Endothelial cell of umbilical vein (primary cell): ENCODE data around the gene LPIN2. TPM values are rescaled to one million over a fixed set of nuclear protein-coding genes. Genes with fewer than 3 reads are reported as not detected.

Experiments used
- BruUV-seq: library from RNA; stranded (reverse); fragments of 400-500 nt; replicated peaks from 2 replicates; lab custom pipeline; 2021; lab: Mats Ljungman, UMichigan
- CTCF ChIA-PET: fragments of 300-600, 350-600 bp; sonication (Branson Sonifier 250); formaldehyde crosslinking; loops from one replicate; lab custom pipeline; 2021; ENCODE audit warnings: antibody characterized with exemption, inconsistent platforms; lab: Charles Lee
- POLR2A ChIA-PET: fragments of 300-600, 350-600 bp; sonication (Branson Sonifier 250); formaldehyde crosslinking; loops from one replicate; lab custom pipeline; 2021; ENCODE audit warnings: antibody characterized with exemption, inconsistent platforms; lab: Charles Lee
- DNase-seq: peaks from one replicate; pipeline ENCODE4 v3.0.0-alpha.2; 2011; ENCODE audit warnings: low read depth, low spot score
- FAIRE-seq: peaks from 2 replicates; lab custom pipeline; 2011; peaks lifted over from hg19 to GRCh38; lab: Jason Lieb, UNC
- H2AFZ ChIP-seq: 2 replicates; pipeline ENCODE4 v1.6.0; 2012; ENCODE audit warnings: low read depth, low read length, control low read depth, inconsistent platforms
- H3K27ac ChIP-seq: 2 replicates; pipeline ENCODE4 v1.5.1; 2011; ENCODE audit warnings: low read depth, mild to moderate bottlenecking, control low read depth, low read length, moderate library complexity; ENCODE audit not compliant: insufficient read depth
- H3K27me3 ChIP-seq, 2 experiments: 2 replicates each; pipeline versions ENCODE4 v1.6.0 to v1.6.1; 2011; ENCODE audit warnings: low read length in 2 of 2, mixed read lengths in 1 of 2; ENCODE audit not compliant: control insufficient read depth in 2 of 2, insufficient read depth in 2 of 2
- H3K36me3 ChIP-seq, 2 experiments: 2 replicates in 1 of 2; 3 replicates in 1 of 2; pipeline ENCODE4 v1.5.1; 2011; ENCODE audit warnings: low read length in 2 of 2, mild to moderate bottlenecking in 1 of 2, moderate library complexity in 1 of 2; ENCODE audit not compliant: control insufficient read depth in 2 of 2, insufficient read depth in 2 of 2; ENCODE audit errors: extremely low read depth in 1 of 2
- H3K4me1 ChIP-seq: 3 replicates; pipeline ENCODE4 v1.5.1; 2011; ENCODE audit warnings: mild to moderate bottlenecking, low read length; ENCODE audit not compliant: control insufficient read depth, insufficient read depth; ENCODE audit errors: extremely low read depth
- H3K4me2 ChIP-seq: 2 replicates; pipeline ENCODE4 v1.6.1; 2011; ENCODE audit warnings: low read length, control low read depth, mixed read lengths; ENCODE audit not compliant: insufficient read depth
- H3K4me3 ChIP-seq, 3 experiments: fragments of 200-600 bp in 1 of 3; sonication (generic), shearing (Covaris generic) in 1 of 3; replicated peaks in 1 of 3; 2 replicates each; pipeline ENCODE4 v1.5.1; 2011 to 2016; ENCODE audit warnings: control low read depth in 3 of 3, low read length in 3 of 3, mild to moderate bottlenecking in 2 of 3, inconsistent platforms in 1 of 3, low read depth in 1 of 3, moderate library complexity in 1 of 3; ENCODE audit not compliant: insufficient read depth in 1 of 3
- H3K79me2 ChIP-seq: 2 replicates; pipeline ENCODE4 v1.6.0; 2012; ENCODE audit warnings: low read length, inconsistent platforms; ENCODE audit not compliant: control insufficient read depth, insufficient read depth
- H3K9ac ChIP-seq: replicated peaks from 2 replicates; pipeline ENCODE3; 2011; ENCODE audit warnings: low read length, control low read depth; ENCODE audit not compliant: insufficient read depth; ENCODE audit errors: extremely low read depth
- H3K9me1 ChIP-seq: replicated peaks from 3 replicates; pipeline ENCODE4 v1.6.0; 2011; ENCODE audit warnings: mild to moderate bottlenecking, low read length; ENCODE audit not compliant: control insufficient read depth, insufficient read depth; ENCODE audit errors: extremely low read depth
- H3K9me3 ChIP-seq: replicated peaks from 2 replicates; pipeline ENCODE4 v1.5.1; 2012; ENCODE audit warnings: low read length, inconsistent platforms; ENCODE audit not compliant: control insufficient read depth, insufficient read depth
- H4K20me1 ChIP-seq: replicated peaks from 2 replicates; pipeline ENCODE3; 2011; ENCODE audit warnings: mild to moderate bottlenecking, low read length; ENCODE audit not compliant: control insufficient read depth, insufficient read depth; ENCODE audit errors: extremely low read depth
- EZH2 ChIP-seq: IDR thresholded peaks from 2 replicates; pipeline ENCODE4 v1.6.1; 2012; ENCODE audit warnings: borderline replicate concordance, low read depth, mild to moderate bottlenecking, moderate library complexity, low read length, inconsistent platforms; ENCODE audit not compliant: severe bottlenecking
- FOS ChIP-seq: IDR thresholded peaks from 2 replicates; pipeline ENCODE4 v1.6.1; 2011; ENCODE audit warnings: mild to moderate bottlenecking, low read length, moderate library complexity, borderline replicate concordance; ENCODE audit not compliant: insufficient read depth
- GATA2 ChIP-seq: IDR thresholded peaks from 2 replicates; pipeline ENCODE4 v1.7.0; 2011; ENCODE audit warnings: low read depth, mild to moderate bottlenecking, moderate library complexity, mixed read lengths, low read length; ENCODE audit not compliant: insufficient read length, insufficient read depth
- JUN ChIP-seq: IDR thresholded peaks from 2 replicates; pipeline ENCODE4 v1.6.1; 2011; ENCODE audit warnings: borderline replicate concordance, low read depth; ENCODE audit not compliant: insufficient read length, insufficient read depth
- MYC ChIP-seq: IDR thresholded peaks from one replicate; pipeline ENCODE4 v1.6.1; 2011; ENCODE audit warnings: mild to moderate bottlenecking, low read depth, low read length
- POLR2A ChIP-seq: IDR thresholded peaks from 2 replicates; pipeline ENCODE4 v1.6.1; 2012; ENCODE audit warnings: low read depth, mild to moderate bottlenecking, control low read depth, low read length
- POLR2AphosphoS5 ChIP-seq: IDR thresholded peaks from 2 replicates; pipeline ENCODE4 v1.6.1; 2012; ENCODE audit warnings: low read depth, mild to moderate bottlenecking, control low read depth, low read length, moderate library complexity; ENCODE audit not compliant: insufficient read depth
- dilution Hi-C: fragments of 300-500 bp; cut with MboI; formaldehyde crosslinking; loops from one replicate; pipeline ENCODE4 v1.15.0; 2019; ENCODE audit warnings: low sequenced_read_pairs; ENCODE audit not compliant: extremely low pct_ligation_motif_present
- intact Hi-C: fragments of 100-400 bp; cut with micrococcal nuclease; formaldehyde crosslinking; loops from one replicate; pipeline ENCODE4 v1.10.0; 2022
- polyA plus RNA-seq, 4 experiments: library from polyadenylated mRNA; depleted of rRNA in 3 of 4; stranded (reverse) in 3 of 4; unstranded in 1 of 4; fragments of >200 nt; gene quantifications; 2 replicates each; pipeline versions ENCODE4 v1.2.1 to v1.2.3, GENCODE V29; 2011 to 2012; ENCODE audit warnings: missing spikeins in 1 of 4
- total RNA-seq: library from RNA; stranded (reverse); gene quantifications from 2 replicates; pipeline ENCODE4 v1.2.3, GENCODE V29; 2021
- TF ChIP-seq, protein P1 (sequence below), 2 donors: IDR thresholded peaks; 1 replicate in 1 of 2; 2 replicates in 1 of 2; pipeline ENCODE4 v1.5.1; 2011; ENCODE audit warnings: low read length in 2 of 2, mild to moderate bottlenecking in 2 of 2, moderate library complexity in 2 of 2, control low read depth in 1 of 2, inconsistent platforms in 1 of 2, low read depth in 1 of 2; ENCODE audit not compliant: insufficient read depth in 1 of 2; ENCODE audit errors: extremely low read depth in 1 of 2
- TF ChIP-seq, protein P2 (sequence below): IDR thresholded peaks from 2 replicates; pipeline ENCODE4 v1.6.1; 2011; ENCODE audit not compliant: insufficient read depth, insufficient read length

The LPIN2 gene
- total and polyA plus RNA-seq, 2 donors (not counting 3 experiments of a cell fraction or from before 2014, with no cell fraction given), result 14.7 to 24.4 TPM

DNA sequence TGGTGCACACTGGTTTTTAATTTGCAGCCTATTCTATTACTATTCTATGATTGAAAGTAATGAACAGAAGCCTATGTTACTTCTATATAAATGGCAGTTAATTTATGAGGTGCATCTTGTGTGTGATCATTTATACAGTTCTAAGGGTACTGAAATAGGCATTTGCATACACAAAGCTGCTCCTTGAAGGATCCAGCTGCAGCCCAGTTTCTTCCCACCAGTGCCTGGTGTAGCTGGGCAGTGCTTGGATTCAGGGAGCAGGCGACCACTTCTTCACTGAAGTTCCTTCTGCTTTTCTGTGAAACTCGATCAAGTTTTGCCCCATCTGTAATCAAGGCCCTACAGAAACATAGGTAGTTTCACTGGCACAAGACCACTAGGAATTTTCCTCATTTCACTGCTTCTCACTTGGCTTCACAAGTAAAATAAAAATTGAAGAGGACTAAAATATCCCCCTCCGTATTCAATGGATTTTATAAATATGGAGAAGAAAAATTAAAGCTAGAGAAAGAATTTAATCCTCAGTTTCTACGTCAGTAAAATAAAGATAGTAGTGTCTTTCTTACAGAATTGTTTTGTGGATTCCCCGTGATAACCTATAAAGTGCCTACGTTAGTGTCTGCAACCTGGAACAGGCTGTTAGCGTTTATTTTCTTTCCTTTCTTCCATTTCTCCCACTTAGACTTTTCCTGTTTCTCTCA, 1.7 kb upstream of the LPIN2 start:
- H3K9ac ChIP-seq, result peak overlapping the region; percentile 53
- peaks cover 28% of the 10 kb centered on the region for H3K79me2 ChIP-seq
- intact Hi-C loops, result loop anchor here (1.0 to 5.0 kb wide), 6 partner anchors 15 to 357 kb away; partner anchors contain the start of genes MYL12B and SMCHD1
- ChIA-PET CTCF (interaction anchor here (0.7 to 3.3 kb wide), 18 partner anchors 15 to 249 kb away, joined by 3 to 51 read pairs (median 4); no protein-coding TSS in a partner anchor), POLR2A (interaction anchor here (1.2 to 1.3 kb wide), 2 partner anchors 231 to 233 kb away, joined by 3 to 8 read pairs; partner anchors contain the start of gene MYL12A)
- H3K27ac ChIP-seq, result peak overlapping the region; percentile 62
- FAIRE-seq (no peak), DNase-seq (peak; percentile 60)
- no peaks in the 10 kb centered on the region for H3K27me3 ChIP-seq
- TF ChIP-seq, protein P1, sequence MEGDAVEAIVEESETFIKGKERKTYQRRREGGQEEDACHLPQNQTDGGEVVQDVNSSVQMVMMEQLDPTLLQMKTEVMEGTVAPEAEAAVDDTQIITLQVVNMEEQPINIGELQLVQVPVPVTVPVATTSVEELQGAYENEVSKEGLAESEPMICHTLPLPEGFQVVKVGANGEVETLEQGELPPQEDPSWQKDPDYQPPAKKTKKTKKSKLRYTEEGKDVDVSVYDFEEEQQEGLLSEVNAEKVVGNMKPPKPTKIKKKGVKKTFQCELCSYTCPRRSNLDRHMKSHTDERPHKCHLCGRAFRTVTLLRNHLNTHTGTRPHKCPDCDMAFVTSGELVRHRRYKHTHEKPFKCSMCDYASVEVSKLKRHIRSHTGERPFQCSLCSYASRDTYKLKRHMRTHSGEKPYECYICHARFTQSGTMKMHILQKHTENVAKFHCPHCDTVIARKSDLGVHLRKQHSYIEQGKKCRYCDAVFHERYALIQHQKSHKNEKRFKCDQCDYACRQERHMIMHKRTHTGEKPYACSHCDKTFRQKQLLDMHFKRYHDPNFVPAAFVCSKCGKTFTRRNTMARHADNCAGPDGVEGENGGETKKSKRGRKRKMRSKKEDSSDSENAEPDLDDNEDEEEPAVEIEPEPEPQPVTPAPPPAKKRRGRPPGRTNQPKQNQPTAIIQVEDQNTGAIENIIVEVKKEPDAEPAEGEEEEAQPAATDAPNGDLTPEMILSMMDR (IDR thresholded peaks at IDR 0.05; ENCODE audit: extremely low read depth in 1 of 2, insufficient read depth in 1 of 2, low read depth in 1 of 2, low read length in 2 of 2), result no peak
- TF ChIP-seq GATA2 (no peak), EZH2 (no peak), POLR2A (no peak), JUN (no peak), MYC (no peak), POLR2AphosphoS5 (no peak), FOS (no peak)
- TF ChIP-seq, protein P2, sequence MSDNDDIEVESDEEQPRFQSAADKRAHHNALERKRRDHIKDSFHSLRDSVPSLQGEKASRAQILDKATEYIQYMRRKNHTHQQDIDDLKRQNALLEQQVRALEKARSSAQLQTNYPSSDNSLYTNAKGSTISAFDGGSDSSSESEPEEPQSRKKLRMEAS, result no peak
- H3K36me3 ChIP-seq, result no peaks in the 10 kb centered on the region
- no peaks in the 10 kb centered on the region for H3K9me1 ChIP-seq
- no peaks in the 10 kb centered on the region for H3K9me3 ChIP-seq
- no peaks in the 10 kb centered on the region for H4K20me1 ChIP-seq
- peak overlapping the region; percentile 87 for H3K4me2 ChIP-seq
- peaks cover 60% of the 10 kb centered on the region for H3K4me1 ChIP-seq
- H2AFZ ChIP-seq, result no peak overlapping the region
- BruUV-seq, result no TSS peak
- peak overlapping the region in 1 of 3 experiments; percentile 53 for H3K4me3 ChIP-seq
- dilution Hi-C loops, result no loop called here
